Left ventricle myocardium inferior (tissue), 1 donor: ENCODE data around the gene ZNF438. TPM values are rescaled to one million over a fixed set of nuclear protein-coding genes. Genes with fewer than 3 reads are reported as not detected.

ENCODE experiments used
- DNase-seq: peaks from one replicate; pipeline ENCODE4 v3.0.0-alpha.2; 2020
- H3K27ac ChIP-seq: fragments of 200-600 bp; replicated peaks from 2 replicates; pipeline ENCODE4 v1.8.0; 2021
- H3K27me3 ChIP-seq: fragments of 200-600 bp; 2 replicates; pipeline ENCODE4 v1.8.0; 2021; ENCODE audit warnings: low read depth
- H3K36me3 ChIP-seq: fragments of 200-600 bp; 2 replicates; pipeline ENCODE4 v1.8.0; 2021
- H3K4me1 ChIP-seq: fragments of 200-600 bp; 2 replicates; pipeline ENCODE4 v1.8.0; 2021
- H3K4me3 ChIP-seq: fragments of 200-600 bp; 2 replicates; pipeline ENCODE4 v1.8.0; 2021; ENCODE audit warnings: mild to moderate bottlenecking, moderate library complexity
- H3K9me3 ChIP-seq: fragments of 200-600 bp; replicated peaks from 2 replicates; pipeline ENCODE4 v1.8.0; 2021
- intact Hi-C: fragments of 100-400 bp; cut with micrococcal nuclease; formaldehyde crosslinking; loops from one replicate; pipeline ENCODE4 v1.11.0; 2022
- total RNA-seq: library from RNA; stranded (reverse); fragmentation: NEBNext Ultra II Directional; extraction: Animal tissue kit (Norgen Biotek cat#: 25700); gene quantifications from one replicate; pipeline ENCODE4 v1.2.1, GENCODE V29; 2021
- TF ChIP-seq, protein P1 (sequence below): fragments of 200-600 bp; IDR thresholded peaks from 2 replicates; pipeline ENCODE4 v1.8.0; 2021; ENCODE audit warnings: antibody characterized with exemption, mild to moderate bottlenecking, borderline replicate concordance
- donor health status: DM: no; HTN: yes; CAD: no; lungs with severe emphysema.

ZNF438 gene
- total RNA-seq, 1 donor from 2014 or later: 13.2 TPM

DNA sequence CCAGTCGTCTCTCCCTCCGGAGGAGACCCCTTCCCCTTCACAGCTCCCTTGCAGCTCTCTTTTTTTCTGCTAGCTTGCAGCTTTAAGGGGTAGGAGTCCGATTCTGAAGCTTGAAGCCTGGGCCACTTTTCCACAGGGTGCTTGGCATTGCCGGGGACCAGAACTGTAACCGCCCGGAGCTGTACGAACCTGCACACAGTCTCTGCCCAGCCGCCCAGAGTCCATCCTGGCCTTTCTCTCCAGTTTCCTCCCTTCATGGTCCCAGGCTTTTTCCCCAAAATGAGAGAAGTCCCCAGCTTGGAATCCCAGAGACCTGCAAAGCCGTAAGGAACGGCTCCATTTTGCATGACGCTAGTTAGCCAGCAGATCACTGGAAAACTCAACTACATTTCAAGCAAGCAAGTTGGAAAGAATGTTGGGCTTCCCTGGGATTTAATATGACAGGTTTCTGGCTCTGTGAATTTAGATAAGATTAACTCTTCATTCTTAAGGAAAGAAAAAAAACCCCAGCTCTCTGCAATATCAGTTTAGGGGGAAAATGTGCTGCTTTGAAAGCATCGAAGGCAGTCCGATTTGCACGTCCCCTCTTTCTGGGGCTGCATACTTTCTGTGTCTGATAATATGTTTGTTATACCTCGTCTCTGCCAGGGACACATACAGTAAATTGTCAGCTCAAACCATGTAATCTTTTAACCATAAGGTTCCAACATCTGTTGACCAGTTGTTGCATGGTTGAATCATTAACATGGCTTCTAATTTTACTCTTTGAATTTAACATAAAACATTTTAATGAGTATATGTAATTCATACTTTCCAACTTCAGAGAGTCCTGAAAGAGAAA lies 212.1 kb downstream of the ZNF438 start:
- intact Hi-C loops: no loop called here
- peak overlapping the region; percentile 86 for H3K27ac ChIP-seq
- H3K27me3 ChIP-seq: peaks cover 6% of the 10 kb centered on the region
- TF ChIP-seq, protein P1, sequence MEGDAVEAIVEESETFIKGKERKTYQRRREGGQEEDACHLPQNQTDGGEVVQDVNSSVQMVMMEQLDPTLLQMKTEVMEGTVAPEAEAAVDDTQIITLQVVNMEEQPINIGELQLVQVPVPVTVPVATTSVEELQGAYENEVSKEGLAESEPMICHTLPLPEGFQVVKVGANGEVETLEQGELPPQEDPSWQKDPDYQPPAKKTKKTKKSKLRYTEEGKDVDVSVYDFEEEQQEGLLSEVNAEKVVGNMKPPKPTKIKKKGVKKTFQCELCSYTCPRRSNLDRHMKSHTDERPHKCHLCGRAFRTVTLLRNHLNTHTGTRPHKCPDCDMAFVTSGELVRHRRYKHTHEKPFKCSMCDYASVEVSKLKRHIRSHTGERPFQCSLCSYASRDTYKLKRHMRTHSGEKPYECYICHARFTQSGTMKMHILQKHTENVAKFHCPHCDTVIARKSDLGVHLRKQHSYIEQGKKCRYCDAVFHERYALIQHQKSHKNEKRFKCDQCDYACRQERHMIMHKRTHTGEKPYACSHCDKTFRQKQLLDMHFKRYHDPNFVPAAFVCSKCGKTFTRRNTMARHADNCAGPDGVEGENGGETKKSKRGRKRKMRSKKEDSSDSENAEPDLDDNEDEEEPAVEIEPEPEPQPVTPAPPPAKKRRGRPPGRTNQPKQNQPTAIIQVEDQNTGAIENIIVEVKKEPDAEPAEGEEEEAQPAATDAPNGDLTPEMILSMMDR: no peak
- H3K9me3 ChIP-seq: no peaks in the 10 kb centered on the region
- no peaks in the 10 kb centered on the region for H3K36me3 ChIP-seq
- no peak for DNase-seq
- H3K4me3 ChIP-seq: peak overlapping the region; percentile 52
- peaks cover 27% of the 10 kb centered on the region for H3K4me1 ChIP-seq

DNA sequence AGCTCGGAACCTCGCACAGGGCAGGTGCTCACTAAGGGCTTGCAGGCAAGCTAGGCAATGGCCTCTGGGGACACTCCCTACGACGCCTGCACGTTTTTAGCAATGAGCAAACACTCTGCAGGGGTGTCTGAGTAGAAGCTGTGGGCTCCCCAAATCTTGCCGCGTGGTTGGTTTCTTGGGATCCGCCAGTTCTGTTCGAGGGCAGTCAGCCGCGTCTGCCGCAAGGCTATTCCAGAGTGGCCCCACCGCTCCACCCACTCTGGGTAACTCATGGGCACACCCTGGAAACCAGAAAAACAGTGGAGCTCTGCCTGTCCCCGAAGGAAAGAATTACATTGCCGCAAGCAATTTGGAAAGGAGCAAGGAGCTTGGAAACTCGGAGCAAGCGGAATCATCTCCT lies 212.8 kb downstream of the ZNF438 start:
- Histone ChIP-seq H3K27me3 (peaks cover 3% of the 10 kb centered on the region), H3K36me3 (no peaks in the 10 kb centered on the region), H3K4me3 (peak overlapping the region; percentile 52), H3K27ac (peak overlapping the region; percentile 86), H3K9me3 (no peaks in the 10 kb centered on the region), H3K4me1 (peaks cover 34% of the 10 kb centered on the region)
- intact Hi-C loops: no loop called here
- TF ChIP-seq, protein P1: no peak
- DNase-seq: peak; percentile 37

DNA sequence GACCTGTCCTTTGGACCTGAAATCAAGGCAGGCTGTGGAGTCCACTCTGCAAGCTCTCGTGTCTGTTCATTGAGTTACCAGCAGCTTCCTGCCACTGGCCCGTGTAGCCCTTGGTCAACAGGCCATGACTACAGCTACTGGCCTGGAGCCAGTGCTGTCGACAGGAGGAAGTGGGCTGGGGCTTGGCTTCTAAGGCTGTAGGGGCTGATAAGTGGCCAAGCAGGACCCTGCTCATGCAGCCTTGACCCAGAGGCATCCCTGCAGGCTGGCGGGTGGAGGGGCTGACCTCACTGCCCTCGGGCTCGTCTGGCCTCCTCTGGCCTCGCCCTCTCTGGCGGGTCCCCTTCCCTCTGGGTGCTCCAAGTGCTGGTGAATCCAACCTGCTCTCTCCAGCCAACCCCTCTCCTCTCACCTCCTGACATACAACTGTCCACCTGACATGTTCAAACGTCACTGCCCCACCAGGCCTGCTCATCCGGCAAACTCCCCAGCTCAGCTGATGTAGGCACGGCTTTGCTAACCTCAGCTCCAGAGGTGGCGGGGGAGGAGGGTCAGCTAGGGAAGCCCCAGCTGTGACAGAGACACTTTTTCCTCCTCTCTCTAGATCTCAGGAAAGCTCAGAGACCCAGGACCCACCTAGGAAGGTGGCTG lies 213.5 kb downstream of the ZNF438 start:
- H3K9me3 ChIP-seq: no peaks in the 10 kb centered on the region
- peak; percentile 71 for DNase-seq
- H3K27me3 ChIP-seq: no peaks in the 10 kb centered on the region
- peak overlapping the region; percentile 52 for H3K4me3 ChIP-seq
- TF ChIP-seq, protein P1: no peak
- H3K27ac ChIP-seq: peak overlapping the region; percentile 86
- H3K36me3 ChIP-seq: no peaks in the 10 kb centered on the region
- intact Hi-C loops: no loop called here
- peaks cover 39% of the 10 kb centered on the region for H3K4me1 ChIP-seq

DNA sequence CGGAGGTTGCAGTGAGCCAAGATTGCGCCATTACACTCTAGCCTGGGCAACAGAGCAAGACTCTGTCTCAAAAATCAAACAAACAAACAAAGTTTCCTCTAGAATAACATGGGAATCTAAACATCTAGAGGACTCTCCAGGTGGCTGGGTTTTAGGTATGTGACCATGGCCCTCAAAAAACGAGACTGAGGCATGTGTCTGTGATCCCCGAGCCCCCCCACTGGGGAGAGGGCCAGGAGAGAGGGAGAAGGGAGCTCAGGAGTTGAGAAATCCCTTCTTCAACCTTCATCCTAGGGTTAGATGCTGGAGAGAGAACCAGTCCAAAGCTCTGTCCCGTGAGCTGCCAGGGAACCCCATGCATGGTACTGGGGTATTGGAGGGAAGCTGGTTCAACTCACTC lies 214.1 kb downstream of the ZNF438 start:
- intact Hi-C loops: no loop called here
- H3K4me3 ChIP-seq: no peak overlapping the region
- H3K9me3 ChIP-seq: no peaks in the 10 kb centered on the region
- H3K4me1 ChIP-seq: peaks cover 45% of the 10 kb centered on the region
- TF ChIP-seq, protein P1: no peak
- no peaks in the 10 kb centered on the region for H3K27me3 ChIP-seq
- peak overlapping the region; percentile 86 for H3K27ac ChIP-seq
- no peaks in the 10 kb centered on the region for H3K36me3 ChIP-seq
- DNase-seq: no peak

DNA sequence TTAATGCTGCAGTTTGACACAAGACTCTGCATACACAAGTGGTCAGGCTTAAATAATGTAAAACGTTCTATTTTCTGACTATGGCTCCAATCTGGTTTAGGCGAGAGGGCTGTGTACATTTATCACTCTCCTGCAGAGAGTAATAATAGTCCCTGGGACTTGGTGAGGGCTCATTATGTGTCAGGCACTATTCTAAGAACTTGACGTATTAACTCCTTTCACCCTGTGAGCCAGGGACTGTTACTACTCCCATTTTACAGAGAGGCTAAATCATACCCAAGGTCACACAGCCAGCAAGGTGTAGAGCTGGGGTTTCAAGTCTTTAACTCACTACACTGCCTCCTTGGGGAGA lies 214.9 kb downstream of the ZNF438 start:
- intact Hi-C loops: no loop called here
- Histone ChIP-seq H3K4me3 (no peak overlapping the region), H3K27me3 (no peaks in the 10 kb centered on the region), H3K9me3 (no peaks in the 10 kb centered on the region), H3K27ac (peak overlapping the region; percentile 20), H3K36me3 (no peaks in the 10 kb centered on the region), H3K4me1 (peaks cover 52% of the 10 kb centered on the region)
- DNase-seq: no peak
- TF ChIP-seq, protein P1: no peak
